ENCODE results near the gene PRR5L.

Gene PRR5L

DNA sequence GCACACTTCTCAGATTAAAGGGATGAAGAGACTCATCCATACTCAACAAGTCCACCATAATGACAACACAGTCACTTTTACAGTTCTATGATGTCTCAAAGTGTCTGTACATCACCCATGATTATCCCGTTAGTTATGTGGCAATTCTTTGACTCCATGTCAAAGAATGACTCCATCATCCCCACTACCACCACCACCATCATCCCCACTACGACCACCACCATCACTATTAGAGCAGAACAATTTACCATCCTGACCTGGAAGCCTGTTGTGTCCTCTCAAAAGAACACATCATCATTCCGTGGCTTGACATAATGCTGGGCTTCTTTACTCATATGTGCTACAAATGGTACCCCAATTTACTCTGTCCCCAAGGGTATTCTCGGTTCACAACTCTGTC, 13.7 kb downstream of the PRR5L start:
- H3K9me3 ChIP-seq (ENCODE audit: severe bottlenecking) = no peaks in the 10 kb centered on the region
- no peak overlapping the region for H3K4me3 ChIP-seq (ENCODE audit: low read depth, low read length)
- H3K27ac ChIP-seq = no peak overlapping the region
- no peaks in the 10 kb centered on the region for H3K27me3 ChIP-seq (ENCODE audit: insufficient read depth, low read depth, severe bottlenecking)
- TF ChIP-seq, protein P1, sequence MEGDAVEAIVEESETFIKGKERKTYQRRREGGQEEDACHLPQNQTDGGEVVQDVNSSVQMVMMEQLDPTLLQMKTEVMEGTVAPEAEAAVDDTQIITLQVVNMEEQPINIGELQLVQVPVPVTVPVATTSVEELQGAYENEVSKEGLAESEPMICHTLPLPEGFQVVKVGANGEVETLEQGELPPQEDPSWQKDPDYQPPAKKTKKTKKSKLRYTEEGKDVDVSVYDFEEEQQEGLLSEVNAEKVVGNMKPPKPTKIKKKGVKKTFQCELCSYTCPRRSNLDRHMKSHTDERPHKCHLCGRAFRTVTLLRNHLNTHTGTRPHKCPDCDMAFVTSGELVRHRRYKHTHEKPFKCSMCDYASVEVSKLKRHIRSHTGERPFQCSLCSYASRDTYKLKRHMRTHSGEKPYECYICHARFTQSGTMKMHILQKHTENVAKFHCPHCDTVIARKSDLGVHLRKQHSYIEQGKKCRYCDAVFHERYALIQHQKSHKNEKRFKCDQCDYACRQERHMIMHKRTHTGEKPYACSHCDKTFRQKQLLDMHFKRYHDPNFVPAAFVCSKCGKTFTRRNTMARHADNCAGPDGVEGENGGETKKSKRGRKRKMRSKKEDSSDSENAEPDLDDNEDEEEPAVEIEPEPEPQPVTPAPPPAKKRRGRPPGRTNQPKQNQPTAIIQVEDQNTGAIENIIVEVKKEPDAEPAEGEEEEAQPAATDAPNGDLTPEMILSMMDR (IDR thresholded peaks at IDR 0.05; ENCODE audit: low read depth, low read length) = no peak
- no peaks in the 10 kb centered on the region for H3K36me3 ChIP-seq
- DNase-seq = no peak

DNA sequence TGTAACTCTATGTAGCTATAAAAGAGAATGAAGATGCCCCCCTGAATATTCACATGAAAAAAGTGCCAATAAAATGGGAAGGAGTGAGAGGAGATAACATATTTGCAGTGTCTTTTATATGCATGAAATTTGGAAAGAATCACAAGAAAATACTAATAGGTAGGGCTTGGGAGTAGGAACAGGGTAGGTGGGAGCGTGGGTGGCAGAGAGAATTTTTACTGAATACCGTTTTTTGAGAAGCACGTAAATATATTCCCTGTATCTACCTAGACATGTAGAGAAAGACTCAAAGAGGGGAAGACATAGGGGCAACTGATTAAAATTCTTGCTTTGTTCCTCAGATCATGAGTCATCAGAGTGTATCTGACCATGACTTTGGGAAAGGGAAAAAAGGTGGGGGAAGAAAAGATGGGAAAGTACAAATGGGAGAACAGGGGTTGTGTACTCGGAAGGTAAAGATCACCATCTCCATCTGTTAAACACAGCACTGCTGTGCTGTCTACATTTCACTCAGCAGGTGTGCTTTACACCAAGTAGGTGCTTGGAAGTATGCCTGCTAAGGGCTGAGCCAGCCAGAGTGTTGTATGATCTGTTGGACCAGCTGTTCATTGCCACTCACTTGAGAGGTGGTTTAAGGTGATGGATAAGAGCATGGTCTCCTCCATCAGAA, 16.0 kb downstream of the PRR5L start:
- Histone ChIP-seq H3K27me3 (ENCODE audit: insufficient read depth, low read depth, severe bottlenecking) (no peaks in the 10 kb centered on the region), H3K9me3 (ENCODE audit: severe bottlenecking) (no peaks in the 10 kb centered on the region), H3K27ac (no peak overlapping the region), H3K36me3 (no peaks in the 10 kb centered on the region), H3K4me3 (ENCODE audit: low read depth, low read length) (no peak overlapping the region)
- TF ChIP-seq, protein P1 (IDR thresholded peaks at IDR 0.05; ENCODE audit: low read depth, low read length) = no peak
- DNase-seq = peak; percentile 37

DNA sequence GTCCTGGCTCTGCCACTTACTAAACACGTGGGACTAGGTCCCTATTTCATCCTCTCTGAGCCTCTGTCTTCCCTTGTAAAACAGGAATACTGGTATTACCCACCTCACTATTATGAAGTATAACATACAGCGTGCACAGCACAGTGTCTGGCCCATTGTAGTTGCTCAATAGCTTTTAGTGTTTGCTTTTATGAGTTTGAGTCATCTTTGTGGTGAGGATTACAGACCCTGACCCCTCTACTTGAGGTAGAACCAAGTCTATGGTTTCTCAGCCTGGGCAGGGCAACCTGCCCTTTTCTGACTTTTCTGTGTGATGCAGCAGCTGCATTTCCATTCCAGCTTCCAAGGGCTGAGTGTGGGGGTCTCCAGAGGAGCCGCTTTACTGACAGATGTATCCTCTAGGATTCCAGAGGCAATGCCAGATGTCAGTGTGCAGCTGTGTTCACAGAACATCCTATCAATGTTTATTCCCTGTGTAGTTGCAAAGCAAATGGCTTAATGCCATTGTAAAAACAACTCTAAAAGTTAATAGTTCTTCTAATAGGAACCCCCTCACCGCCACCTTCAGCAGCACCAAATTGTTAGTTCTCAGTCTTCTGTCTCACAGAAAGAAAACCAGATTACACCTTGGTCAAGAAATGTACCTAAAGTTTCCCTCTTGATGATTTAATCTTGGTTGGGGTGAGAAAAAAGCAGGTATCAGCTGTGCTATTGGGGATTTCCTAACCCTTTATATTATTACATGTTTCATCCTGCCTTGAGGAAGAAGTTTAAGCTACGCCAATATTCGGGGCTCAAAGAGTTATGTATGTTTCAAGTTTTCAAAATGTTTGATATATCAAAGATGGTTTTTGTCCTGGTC, 16.8 kb downstream of the PRR5L start:
- Histone ChIP-seq H3K36me3 (no peaks in the 10 kb centered on the region), H3K9me3 (ENCODE audit: severe bottlenecking) (no peaks in the 10 kb centered on the region), H3K27me3 (ENCODE audit: insufficient read depth, low read depth, severe bottlenecking) (no peaks in the 10 kb centered on the region), H3K4me3 (ENCODE audit: low read depth, low read length) (no peak overlapping the region), H3K27ac (no peak overlapping the region)
- TF ChIP-seq, protein P1 (IDR thresholded peaks at IDR 0.05; ENCODE audit: low read depth, low read length) = no peak
- DNase-seq = no peak

DNA sequence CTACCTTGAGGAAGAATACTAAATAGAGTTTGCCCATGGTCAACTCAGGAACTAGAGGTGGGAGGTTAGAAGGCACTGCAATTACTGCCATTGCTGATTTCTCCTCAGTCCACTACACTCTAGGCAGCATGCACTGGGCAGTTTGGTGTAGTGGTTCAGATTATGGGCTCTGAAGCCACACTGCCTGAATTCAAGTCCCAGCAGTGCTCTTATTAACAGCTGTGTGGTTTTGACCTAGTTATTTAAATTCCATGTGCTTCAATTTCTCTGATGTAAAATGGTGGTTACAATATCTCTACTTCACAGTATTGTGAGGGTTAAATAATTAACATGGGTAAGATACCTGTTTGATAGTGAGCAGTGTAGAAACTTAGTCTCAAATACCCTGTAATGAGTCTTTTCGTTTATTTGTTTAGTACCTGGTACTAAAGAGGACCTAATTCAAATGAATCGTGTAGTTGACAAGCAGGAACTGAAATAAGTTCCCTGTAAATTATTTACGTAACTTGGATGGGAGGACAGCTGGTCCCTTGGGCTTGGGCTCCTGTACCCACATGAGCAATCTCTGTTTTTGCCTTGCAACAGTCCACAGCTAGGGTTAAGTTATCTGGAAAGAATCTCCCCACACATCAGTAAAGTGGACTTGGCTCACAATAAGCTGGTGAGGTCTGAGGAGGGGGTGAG, 17.8 kb downstream of the PRR5L start:
- Histone ChIP-seq H3K9me3 (ENCODE audit: severe bottlenecking) (no peaks in the 10 kb centered on the region), H3K4me3 (ENCODE audit: low read depth, low read length) (no peak overlapping the region), H3K27ac (no peak overlapping the region), H3K27me3 (ENCODE audit: insufficient read depth, low read depth, severe bottlenecking) (no peaks in the 10 kb centered on the region), H3K36me3 (no peaks in the 10 kb centered on the region)
- TF ChIP-seq, protein P1 (IDR thresholded peaks at IDR 0.05; ENCODE audit: low read depth, low read length) = no peak
- DNase-seq = no peak

DNA sequence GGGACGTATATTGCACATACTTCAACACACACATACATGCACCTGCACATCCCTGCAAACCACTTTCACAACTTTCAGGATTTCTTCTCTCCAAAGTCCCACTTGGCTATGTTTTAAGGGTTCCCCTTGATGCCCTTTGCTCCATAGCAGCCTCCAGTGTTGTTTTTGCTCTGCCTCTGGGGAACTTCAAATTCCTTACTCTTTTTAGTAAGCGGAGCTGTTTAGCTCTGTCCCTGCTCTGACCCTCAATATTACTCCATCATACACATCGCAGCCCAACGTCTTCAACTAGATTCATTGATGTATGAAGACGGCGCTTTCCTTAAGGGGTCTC, 18.3 kb downstream of the PRR5L start:
- no peak overlapping the region for H3K4me3 ChIP-seq (ENCODE audit: low read depth, low read length)
- no peaks in the 10 kb centered on the region for H3K36me3 ChIP-seq
- TF ChIP-seq, protein P1 (IDR thresholded peaks at IDR 0.05; ENCODE audit: low read depth, low read length) = no peak
- H3K27me3 ChIP-seq (ENCODE audit: insufficient read depth, low read depth, severe bottlenecking) = no peaks in the 10 kb centered on the region
- no peak overlapping the region for H3K27ac ChIP-seq
- DNase-seq = no peak
- no peaks in the 10 kb centered on the region for H3K9me3 ChIP-seq (ENCODE audit: severe bottlenecking)

All from WERI-Rb-1 (cell line).